ENCODE data around the gene MTREX. TPM values are rescaled to one million over a fixed set of nuclear protein-coding genes. Genes with fewer than 3 reads are reported as not detected.

MTREX gene
- total and polyA plus RNA-seq, 2 experiments from 2014 or later, result 19.0 to 66.0 TPM

- Histone ChIP-seq H3K27me3 (no peaks in the 10 kb centered on the region), H3K4me1 (ENCODE audit: insufficient read depth) (no peaks in the 10 kb centered on the region), H3K4me3 (no peak overlapping the region), H4K20me1 (ENCODE audit: insufficient read depth, poor library complexity, severe bottlenecking) (no peaks in the 10 kb centered on the region), H2AFZ (no peak overlapping the region), H3K36me3 (replicated peaks; ENCODE audit: insufficient read depth, low read depth) (peaks cover 7% of the 10 kb centered on the region), H3K79me2 (peaks cover 11% of the 10 kb centered on the region), H3K27ac (no peak overlapping the region), H3K9me3 (ENCODE audit: low read depth) (peaks cover 3% of the 10 kb centered on the region), H3K9me2 (replicated peaks; ENCODE audit: insufficient read depth) (no peaks in the 10 kb centered on the region), H3K4me2 (no peak overlapping the region)
- no peak for DNase-seq (ENCODE audit: low spot score)
- WGBS (ENCODE audit: low lambda C conversion rate, missing lambda C conversion rate), result 92% methylated on average over 2 of the region's 2 CpGs
- TF ChIP-seq, protein P1, sequence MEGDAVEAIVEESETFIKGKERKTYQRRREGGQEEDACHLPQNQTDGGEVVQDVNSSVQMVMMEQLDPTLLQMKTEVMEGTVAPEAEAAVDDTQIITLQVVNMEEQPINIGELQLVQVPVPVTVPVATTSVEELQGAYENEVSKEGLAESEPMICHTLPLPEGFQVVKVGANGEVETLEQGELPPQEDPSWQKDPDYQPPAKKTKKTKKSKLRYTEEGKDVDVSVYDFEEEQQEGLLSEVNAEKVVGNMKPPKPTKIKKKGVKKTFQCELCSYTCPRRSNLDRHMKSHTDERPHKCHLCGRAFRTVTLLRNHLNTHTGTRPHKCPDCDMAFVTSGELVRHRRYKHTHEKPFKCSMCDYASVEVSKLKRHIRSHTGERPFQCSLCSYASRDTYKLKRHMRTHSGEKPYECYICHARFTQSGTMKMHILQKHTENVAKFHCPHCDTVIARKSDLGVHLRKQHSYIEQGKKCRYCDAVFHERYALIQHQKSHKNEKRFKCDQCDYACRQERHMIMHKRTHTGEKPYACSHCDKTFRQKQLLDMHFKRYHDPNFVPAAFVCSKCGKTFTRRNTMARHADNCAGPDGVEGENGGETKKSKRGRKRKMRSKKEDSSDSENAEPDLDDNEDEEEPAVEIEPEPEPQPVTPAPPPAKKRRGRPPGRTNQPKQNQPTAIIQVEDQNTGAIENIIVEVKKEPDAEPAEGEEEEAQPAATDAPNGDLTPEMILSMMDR (IDR thresholded peaks at IDR 0.05; ENCODE audit: poor library complexity), result no peak
- no peak for TF ChIP-seq EZH2 (IDR thresholded peaks at IDR 0.05; ENCODE audit: borderline replicate concordance)
- no peak for TF ChIP-seq EZH2phosphoT487 (IDR thresholded peaks at IDR 0.05; ENCODE audit: low read depth, severe bottlenecking, unreplicated experiment)
These were observed 76.3 kb downstream of the MTREX start for GRCh38 chr5:55384072-55384471.

GRCh38 chr5:55385227-55385626, 77.4 kb downstream of the MTREX start:
- TF ChIP-seq, protein P1 (IDR thresholded peaks at IDR 0.05; ENCODE audit: poor library complexity), result no peak
- TF ChIP-seq EZH2 (IDR thresholded peaks at IDR 0.05; ENCODE audit: borderline replicate concordance) (no peak), EZH2phosphoT487 (IDR thresholded peaks at IDR 0.05; ENCODE audit: low read depth, severe bottlenecking, unreplicated experiment) (no peak)
- Histone ChIP-seq H2AFZ (no peak overlapping the region), H3K4me3 (no peak overlapping the region), H3K36me3 (replicated peaks; ENCODE audit: insufficient read depth, low read depth) (peaks cover 7% of the 10 kb centered on the region), H3K27me3 (no peaks in the 10 kb centered on the region), H3K79me2 (peaks cover 11% of the 10 kb centered on the region), H3K27ac (no peak overlapping the region), H3K4me1 (ENCODE audit: insufficient read depth) (peaks cover 6% of the 10 kb centered on the region), H4K20me1 (ENCODE audit: insufficient read depth, poor library complexity, severe bottlenecking) (no peaks in the 10 kb centered on the region), H3K9me3 (ENCODE audit: low read depth) (peaks cover 3% of the 10 kb centered on the region), H3K4me2 (no peak overlapping the region), H3K9me2 (replicated peaks; ENCODE audit: insufficient read depth) (no peaks in the 10 kb centered on the region)
- no peak for DNase-seq (ENCODE audit: low spot score)
- 94% methylated on average over 1 of the region's 1 CpG for WGBS (ENCODE audit: low lambda C conversion rate, missing lambda C conversion rate)

DNA sequence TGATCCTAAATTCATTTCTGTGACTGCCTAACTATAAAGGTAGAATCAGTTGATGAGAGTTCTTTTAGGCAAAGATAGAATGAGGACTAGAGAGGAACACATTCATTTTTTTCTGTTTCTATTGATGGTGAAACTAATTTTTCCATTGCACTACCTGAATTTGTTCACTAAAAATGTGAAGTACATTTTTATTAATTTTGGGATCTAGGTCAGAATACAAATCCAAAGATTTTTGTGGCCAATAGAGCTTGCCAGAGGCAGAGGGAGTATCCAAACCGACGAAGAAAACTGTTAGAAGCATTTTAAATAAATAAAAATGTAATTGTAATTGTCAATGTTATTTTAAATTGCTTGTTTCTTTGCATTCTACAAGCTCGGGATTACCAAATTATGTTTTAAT, 78.1 kb downstream of the MTREX start:
- H3K4me3 ChIP-seq, result no peak overlapping the region
- 91% methylated on average over 3 of the region's 3 CpGs for WGBS (ENCODE audit: low lambda C conversion rate, missing lambda C conversion rate)

More for the DNA sequence above, 78.1 kb downstream of the MTREX start:
- peaks cover 7% of the 10 kb centered on the region for H3K4me1 ChIP-seq (ENCODE audit: insufficient read depth)
- H3K27me3 ChIP-seq, result no peaks in the 10 kb centered on the region
- H2AFZ ChIP-seq, result no peak overlapping the region
- no peak for DNase-seq (ENCODE audit: low spot score)
- H3K36me3 ChIP-seq (replicated peaks; ENCODE audit: insufficient read depth, low read depth), result peaks cover 7% of the 10 kb centered on the region
- H3K9me2 ChIP-seq (replicated peaks; ENCODE audit: insufficient read depth), result no peaks in the 10 kb centered on the region
- H3K79me2 ChIP-seq, result peaks cover 11% of the 10 kb centered on the region
- no peaks in the 10 kb centered on the region for H4K20me1 ChIP-seq (ENCODE audit: insufficient read depth, poor library complexity, severe bottlenecking)
- peaks cover 3% of the 10 kb centered on the region for H3K9me3 ChIP-seq (ENCODE audit: low read depth)
- no peak overlapping the region for H3K27ac ChIP-seq
- TF ChIP-seq EZH2phosphoT487 (IDR thresholded peaks at IDR 0.05; ENCODE audit: low read depth, severe bottlenecking, unreplicated experiment), result no peak
- TF ChIP-seq, protein P1 (IDR thresholded peaks at IDR 0.05; ENCODE audit: poor library complexity), result no peak
- TF ChIP-seq EZH2 (IDR thresholded peaks at IDR 0.05; ENCODE audit: borderline replicate concordance), result no peak
- H3K4me2 ChIP-seq, result no peak overlapping the region

All from hepatocyte (in vitro differentiated cells).